Measurements from ENCODE around the gene EOMES.

GRCh38 chr3:27686642-27687041, 35.5 kb downstream of the EOMES start:
- TF ChIP-seq CTCF (IDR thresholded peaks at IDR 0.05) (no peak), POLR2AphosphoS5 (IDR thresholded peaks at IDR 0.05) (no peak), POLR2A (IDR thresholded peaks at IDR 0.05) (no peak), EP300 (IDR thresholded peaks at IDR 0.05) (no peak)

Data from gastroesophageal sphincter (tissue), 3 donors.